ENCODE measurements around the gene FGD2.

The FGD2 gene

GRCh38 chr6:37017606-37018197, 12.2 kb downstream of the FGD2 start:
- DNase-seq (ENCODE audit: low read depth in 2 of 3, low spot score in 2 of 3) = no peak

GRCh38 chr6:37018198-37019064, 13.0 kb downstream of the FGD2 start:
- DNase-seq (ENCODE audit: low read depth in 2 of 3, low spot score in 2 of 3) = peak; percentile 61 to 77 (median 73)

GRCh38 chr6:37019065-37019450, 13.6 kb downstream of the FGD2 start:
- no peak for DNase-seq (ENCODE audit: low read depth in 2 of 3, low spot score in 2 of 3)

- no peak for DNase-seq (ENCODE audit: low read depth in 2 of 3, low spot score in 2 of 3)
These were observed 14.9 kb downstream of the FGD2 start for GRCh38 chr6:37020381-37020780.

GRCh38 chr6:37020812-37021211, 15.4 kb downstream of the FGD2 start:
- DNase-seq (ENCODE audit: low read depth in 2 of 3, low spot score in 2 of 3) = no peak

- DNase-seq (ENCODE audit: low read depth in 2 of 3, low spot score in 2 of 3) = peak in 1 of 3 experiments; percentile 21
These were observed 16.1 kb downstream of the FGD2 start for GRCh38 chr6:37021356-37022129.

GRCh38 chr6:37022135-37022863, 16.8 kb downstream of the FGD2 start:
- no peak for DNase-seq (ENCODE audit: low read depth in 2 of 3, low spot score in 2 of 3)

GRCh38 chr6:37024656-37025337, 19.3 kb downstream of the FGD2 start:
- peak in 2 of 3 experiments; percentile 32 to 43 for DNase-seq (ENCODE audit: low read depth in 2 of 3, low spot score in 2 of 3)

- DNase-seq (ENCODE audit: low read depth in 2 of 3, low spot score in 2 of 3) = no peak
These were observed 20.4 kb downstream of the FGD2 start for GRCh38 chr6:37025621-37026466.

GRCh38 chr6:37027036-37027720, 21.7 kb downstream of the FGD2 start:
- no peak for DNase-seq (ENCODE audit: low read depth in 2 of 3, low spot score in 2 of 3)

- no peak for DNase-seq (ENCODE audit: low read depth in 2 of 3, low spot score in 2 of 3)
These were observed 22.5 kb downstream of the FGD2 start for GRCh38 chr6:37027811-37028469.

GRCh38 chr6:37029249-37029971, 24.0 kb downstream of the FGD2 start:
- DNase-seq (ENCODE audit: low read depth in 2 of 3, low spot score in 2 of 3) = peak in 1 of 3 experiments; percentile 33

- DNase-seq (ENCODE audit: low read depth in 2 of 3, low spot score in 2 of 3) = no peak
These were observed 25.1 kb downstream of the FGD2 start for GRCh38 chr6:37030599-37030998.

GRCh38 chr6:37032239-37032638, 26.8 kb downstream of the FGD2 start:
- no peak for DNase-seq (ENCODE audit: low read depth in 2 of 3, low spot score in 2 of 3)

- peak in 1 of 3 experiments; percentile 23 for DNase-seq (ENCODE audit: low read depth in 2 of 3, low spot score in 2 of 3)
These were observed 27.8 kb downstream of the FGD2 start for GRCh38 chr6:37033255-37033654.

GRCh38 chr6:37033819-37034795, 28.7 kb downstream of the FGD2 start:
- no peak for DNase-seq (ENCODE audit: low read depth in 2 of 3, low spot score in 2 of 3)

- no peak for DNase-seq (ENCODE audit: low read depth in 2 of 3, low spot score in 2 of 3)
These were observed 30.7 kb downstream of the FGD2 start for GRCh38 chr6:37036146-37036545.
